ENCODE data around the gene PRAF2.

DNA sequence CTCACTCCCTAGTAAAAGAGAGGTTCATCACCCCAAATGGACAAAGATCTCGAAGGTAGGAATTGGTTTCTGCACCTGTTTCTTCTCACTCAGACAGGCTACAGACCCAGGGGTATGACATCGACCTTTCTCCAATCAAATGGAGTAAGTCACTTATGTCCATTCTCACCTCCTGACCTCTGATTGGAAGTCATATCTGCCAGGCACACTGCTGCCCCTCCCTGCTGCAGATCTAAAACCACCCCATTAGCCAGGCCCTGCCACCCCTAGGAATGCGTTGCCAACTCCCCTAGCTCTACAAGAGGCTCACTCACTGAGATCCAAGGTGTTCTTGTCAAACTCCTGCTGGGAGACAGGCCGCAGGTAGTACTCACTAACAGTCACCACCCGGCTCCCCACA is 42.9 kb upstream of the PRAF2 start:
- TF ChIP-seq POLR2A (IDR thresholded peaks at IDR 0.05; ENCODE audit: low read depth, low read length) = no peak
- TF ChIP-seq TAF1 (IDR thresholded peaks at IDR 0.05; ENCODE audit: borderline replicate concordance, low read depth, low read length) = no peak
- no peak for TF ChIP-seq POLR2AphosphoS5 (IDR thresholded peaks at IDR 0.05; ENCODE audit: low read depth, low read length)
